Lower lobe of right lung (tissue), 2 donors: ENCODE results near the gene ELAVL1. TPM values are rescaled to one million over a fixed set of nuclear protein-coding genes. Genes with fewer than 3 reads are reported as not detected.

Experiments
- ATAC-seq, 2 donors: fragments of 200-7000 bp; cut with Tn5 transposase; one replicate each; pipeline ENCODE4 v1.9.1; 2020 to 2022; ENCODE audit warnings: mild to moderate bottlenecking in 2 of 2, moderate library complexity in 2 of 2
- DNase-seq: peaks from one replicate; pipeline ENCODE4 v3.0.0-alpha.2; 2020
- H3K27ac ChIP-seq: fragments of 200-600 bp; one replicate; pipeline ENCODE4 v1.8.0; 2022
- H3K27me3 ChIP-seq: fragments of 200-600 bp; one replicate; pipeline ENCODE4 v1.8.0; 2022; ENCODE audit warnings: low read depth
- H3K36me3 ChIP-seq: fragments of 200-600 bp; one replicate; pipeline ENCODE4 v1.8.0; 2022; ENCODE audit warnings: mild to moderate bottlenecking
- H3K4me1 ChIP-seq: fragments of 200-600 bp; one replicate; pipeline ENCODE4 v1.8.0; 2022
- H3K4me3 ChIP-seq: fragments of 200-600 bp; one replicate; pipeline ENCODE4 v1.8.0; 2022; ENCODE audit warnings: mild to moderate bottlenecking
- H3K9me3 ChIP-seq: fragments of 200-600 bp; one replicate; pipeline ENCODE4 v1.8.0; 2022
- CTCF ChIP-seq: fragments of 200-600 bp; IDR thresholded peaks from one replicate; pipeline ENCODE4 v1.8.0; 2022; ENCODE audit warnings: antibody characterized with exemption, mild to moderate bottlenecking
- intact Hi-C: fragments of 100-400 bp; cut with DNase I; formaldehyde crosslinking; loops from one replicate; pipeline ENCODE4 v1.11.0; 2022
- total RNA-seq: library from RNA; stranded (reverse); fragmentation: NEBNext Ultra II Directional; extraction: Animal tissue kit (Norgen Biotek cat#: 25700); gene quantifications from one replicate; pipeline ENCODE4 v1.2.1, GENCODE V29; 2021
- donor health status: DM: no; HTN: yes; CAD: no; lungs with severe emphysema.

The ELAVL1 gene
- total RNA-seq, 1 donor from 2014 or later = 66.3 TPM

- ATAC-seq = no peak
- TF ChIP-seq CTCF = no peak
- Histone ChIP-seq H3K27me3 (no peaks in the 10 kb centered on the region), H3K9me3 (no peaks in the 10 kb centered on the region), H3K4me3 (no peak overlapping the region), H3K36me3 (peaks cover 89% of the 10 kb centered on the region), H3K27ac (no peak overlapping the region), H3K4me1 (no peaks in the 10 kb centered on the region)
- peak; percentile 44 for DNase-seq
- intact Hi-C loops = no loop called here
These were observed 24.8 kb downstream of the ELAVL1 start for GRCh38 chr19:7980635-7981121.

GRCh38 chr19:7980168-7980567, 25.3 kb downstream of the ELAVL1 start:
- ATAC-seq = no peak

GRCh38 chr19:7979559-7979958, 25.9 kb downstream of the ELAVL1 start:
- Histone ChIP-seq H3K4me3 (no peak overlapping the region), H3K27ac (no peak overlapping the region), H3K27me3 (no peaks in the 10 kb centered on the region), H3K9me3 (no peaks in the 10 kb centered on the region), H3K4me1 (no peaks in the 10 kb centered on the region), H3K36me3 (peaks cover 85% of the 10 kb centered on the region)
- DNase-seq (peak; percentile 35), ATAC-seq (no peak)
- no peak for TF ChIP-seq CTCF
- intact Hi-C loops = no loop called here

More at GRCh38 chr19:7980168-7980567, 25.3 kb downstream of the ELAVL1 start:
- no peak for TF ChIP-seq CTCF
- H3K4me3 ChIP-seq = no peak overlapping the region
- peaks cover 84% of the 10 kb centered on the region for H3K36me3 ChIP-seq
- H3K9me3 ChIP-seq = no peaks in the 10 kb centered on the region
- no peak overlapping the region for H3K27ac ChIP-seq
- peak; percentile 24 for DNase-seq
- H3K27me3 ChIP-seq = no peaks in the 10 kb centered on the region
- intact Hi-C loops = no loop called here
- H3K4me1 ChIP-seq = no peaks in the 10 kb centered on the region

GRCh38 chr19:7979011-7979410, 26.4 kb downstream of the ELAVL1 start:
- ATAC-seq (no peak), DNase-seq (peak; percentile 35)
- H3K4me1 ChIP-seq = no peaks in the 10 kb centered on the region
- H3K9me3 ChIP-seq = no peaks in the 10 kb centered on the region
- TF ChIP-seq CTCF = no peak
- peaks cover 85% of the 10 kb centered on the region for H3K36me3 ChIP-seq
- H3K4me3 ChIP-seq = no peak overlapping the region
- H3K27me3 ChIP-seq = no peaks in the 10 kb centered on the region
- intact Hi-C loops = no loop called here
- no peak overlapping the region for H3K27ac ChIP-seq

- no peak for TF ChIP-seq CTCF
- peaks cover 85% of the 10 kb centered on the region for H3K36me3 ChIP-seq
- H3K4me1 ChIP-seq = no peaks in the 10 kb centered on the region
- intact Hi-C loops = no loop called here
- no peak overlapping the region for H3K4me3 ChIP-seq
- H3K27me3 ChIP-seq = no peaks in the 10 kb centered on the region
- H3K9me3 ChIP-seq = no peaks in the 10 kb centered on the region
- no peak for ATAC-seq
- DNase-seq = peak; percentile 31
- no peak overlapping the region for H3K27ac ChIP-seq
These were observed 27.1 kb downstream of the ELAVL1 start for GRCh38 chr19:7978179-7978825.
